H1 (cell line): ENCODE results near the gene XCL1. TPM values are rescaled to one million over a fixed set of nuclear protein-coding genes. Genes with fewer than 3 reads are reported as not detected.

Experiments
- CTCF ChIA-PET: fragments of 300-600 bp; sonication (Branson Sonifier 250); formaldehyde crosslinking; loops from one replicate; lab custom pipeline; 2021; ENCODE audit not compliant: partially characterized antibody; lab: Charles Lee
- POLR2A ChIA-PET: fragments of 300-600 bp; sonication (Branson Sonifier 250); formaldehyde crosslinking; loops from one replicate; lab custom pipeline; 2021; ENCODE audit warnings: inconsistent platforms; ENCODE audit not compliant: partially characterized antibody; lab: Charles Lee
- DNase-seq, 2 experiments: peaks; one replicate each; pipeline versions ENCODE4 v3.0.0 to v3.0.0-alpha.2; 2010 to 2022; ENCODE audit warnings: low spot score in 2 of 2, low read depth in 1 of 2, mixed read lengths in 1 of 2
- FAIRE-seq: peaks from 2 replicates; lab custom pipeline; 2011; peaks lifted over from hg19 to GRCh38; lab: Jason Lieb, UNC
- H2AFZ ChIP-seq: 2 replicates; pipeline ENCODE4 v1.8.1; 2012; ENCODE audit warnings: low read length, inconsistent platforms
- H2AK5ac ChIP-seq: 2 replicates; pipeline ENCODE4 v1.6.1; 2013; ENCODE audit warnings: low read depth, low read length
- H2BK120ac ChIP-seq: replicated peaks from 2 replicates; pipeline ENCODE3; 2013; ENCODE audit warnings: low read depth, low read length, inconsistent platforms
- H2BK12ac ChIP-seq: 2 replicates; pipeline ENCODE4 v1.6.1; 2013; ENCODE audit warnings: low read depth, low read length
- H2BK15ac ChIP-seq: 2 replicates; pipeline ENCODE4 v1.6.1; 2013; ENCODE audit warnings: low read length
- H2BK20ac ChIP-seq: 2 replicates; pipeline ENCODE4 v1.6.1; 2013; ENCODE audit warnings: low read length
- H2BK5ac ChIP-seq: 2 replicates; pipeline ENCODE4 v1.6.1; 2013; ENCODE audit warnings: low read depth, low read length
- H3K14ac ChIP-seq: 2 replicates; pipeline ENCODE4 v1.6.1; 2013; ENCODE audit warnings: inconsistent platforms; ENCODE audit not compliant: insufficient read length
- H3K18ac ChIP-seq: 2 replicates; pipeline ENCODE4 v1.6.1; 2013; ENCODE audit warnings: low read length; ENCODE audit errors: extremely low read depth
- H3K23ac ChIP-seq: 2 replicates; pipeline ENCODE4 v1.6.1; 2013; ENCODE audit warnings: inconsistent platforms; ENCODE audit not compliant: insufficient read length
- H3K23me2 ChIP-seq: 2 replicates; pipeline ENCODE4 v1.6.1; 2013; ENCODE audit warnings: low read depth, low read length
- H3K27ac ChIP-seq: 2 replicates; pipeline ENCODE4 v1.6.1; 2011; ENCODE audit warnings: low read depth, low read length, inconsistent platforms
- H3K27me3 ChIP-seq, 4 experiments: replicated peaks in 1 of 4; 1 replicate in 1 of 4; 2 replicates in 3 of 4; pipeline versions ENCODE4 v1.6.1 to v1.8.1; 2011 to 2013; ENCODE audit warnings: low read length in 3 of 4, mild to moderate bottlenecking in 3 of 4, inconsistent platforms in 2 of 4, mixed read lengths in 2 of 4, moderate library complexity in 1 of 4; ENCODE audit not compliant: control insufficient read depth in 3 of 4, insufficient read depth in 3 of 4; ENCODE audit errors: extremely low read depth in 1 of 4
- H3K36me3 ChIP-seq, 4 experiments: 2 replicates each; pipeline versions ENCODE4 v1.6.1 to v1.8.1; 2011 to 2013; ENCODE audit warnings: mild to moderate bottlenecking in 4 of 4, low read length in 3 of 4, moderate library complexity in 2 of 4, control low read depth in 1 of 4, inconsistent platforms in 1 of 4; ENCODE audit not compliant: insufficient read depth in 4 of 4, control insufficient read depth in 2 of 4
- H3K4ac ChIP-seq: replicated peaks from 2 replicates; pipeline ENCODE3; 2013; ENCODE audit warnings: low read length, low read depth, mixed read lengths, inconsistent platforms; ENCODE audit not compliant: insufficient read length
- H3K4me1 ChIP-seq, 4 experiments: replicated peaks in 1 of 4; 1 replicate in 1 of 4; 2 replicates in 3 of 4; pipeline versions ENCODE4 v1.6.1 to v1.8.1; 2011 to 2013; ENCODE audit warnings: low read length in 3 of 4, inconsistent platforms in 2 of 4, mixed read lengths in 1 of 4; ENCODE audit not compliant: insufficient read depth in 4 of 4, control insufficient read depth in 3 of 4
- H3K4me2 ChIP-seq, 2 experiments: 2 replicates each; pipeline versions ENCODE4 v1.6.1 to v1.8.1; 2011 to 2013; ENCODE audit warnings: low read depth in 2 of 2, low read length in 2 of 2, control low read depth in 1 of 2, inconsistent platforms in 1 of 2, mild to moderate bottlenecking in 1 of 2; ENCODE audit not compliant: insufficient read depth in 1 of 2
- H3K4me3 ChIP-seq, 4 experiments: fragments of 200-600, 300-600 bp in 1 of 4; sonication (generic), shearing (Covaris generic), sonication (Bioruptor Twin) in 1 of 4; 2 replicates each; pipeline versions ENCODE4 v1.5.1 to v1.8.1; 2011 to 2016; ENCODE audit warnings: low read length in 4 of 4, low read depth in 3 of 4, control low read depth in 2 of 4, inconsistent platforms in 2 of 4, mild to moderate bottlenecking in 2 of 4, mixed read lengths in 1 of 4, moderate library complexity in 1 of 4; ENCODE audit not compliant: insufficient read depth in 2 of 4; ENCODE audit errors: extremely low read depth in 1 of 4
- H3K56ac ChIP-seq: replicated peaks from 2 replicates; pipeline ENCODE3; 2013; ENCODE audit warnings: low read depth, mild to moderate bottlenecking, mixed read lengths, low read length, inconsistent platforms; ENCODE audit not compliant: insufficient read length
- H3K79me1 ChIP-seq: 2 replicates; pipeline ENCODE4 v1.6.1; 2013; ENCODE audit warnings: low read depth, low read length, control low read depth
- H3K79me2 ChIP-seq, 2 experiments: 2 replicates each; pipeline versions ENCODE4 v1.6.1 to v1.8.1; 2012 to 2013; ENCODE audit warnings: low read length in 2 of 2, mild to moderate bottlenecking in 2 of 2, inconsistent platforms in 1 of 2; ENCODE audit not compliant: insufficient read depth in 2 of 2, control insufficient read depth in 1 of 2
- H3K9ac ChIP-seq, 4 experiments: replicated peaks in 1 of 4; 1 replicate in 1 of 4; 2 replicates in 3 of 4; pipeline versions ENCODE4 v1.6.1 to v1.8.1; 2011 to 2013; ENCODE audit warnings: low read depth in 3 of 4, low read length in 3 of 4, control low read depth in 2 of 4, mild to moderate bottlenecking in 2 of 4, moderate library complexity in 2 of 4, inconsistent platforms in 1 of 4; ENCODE audit errors: extremely low read depth in 1 of 4
- H3K9me3 ChIP-seq, 2 experiments: 2 replicates each; pipeline versions ENCODE4 v1.6.1 to v1.8.1; 2012 to 2013; ENCODE audit warnings: mild to moderate bottlenecking in 2 of 2, moderate library complexity in 2 of 2, control low read depth in 1 of 2, inconsistent platforms in 1 of 2, low read depth in 1 of 2, low read length in 1 of 2, mixed read lengths in 1 of 2; ENCODE audit not compliant: insufficient read depth in 2 of 2
- H4K20me1 ChIP-seq, 2 experiments: replicated peaks in 1 of 2; 2 replicates each; pipeline versions ENCODE3 to v1.8.1; 2011 to 2013; ENCODE audit warnings: inconsistent platforms in 2 of 2, low read length in 2 of 2, mild to moderate bottlenecking in 1 of 2; ENCODE audit not compliant: insufficient read depth in 2 of 2, control insufficient read depth in 1 of 2
- H4K5ac ChIP-seq: 2 replicates; pipeline ENCODE4 v1.6.1; 2013; ENCODE audit warnings: low read length, low read depth, mixed read lengths, inconsistent platforms; ENCODE audit not compliant: insufficient read length
- H4K8ac ChIP-seq: 2 replicates; pipeline ENCODE4 v1.8.0; 2013; ENCODE audit warnings: mild to moderate bottlenecking, moderate library complexity, low read length, inconsistent platforms; ENCODE audit not compliant: insufficient read depth; ENCODE audit errors: extremely low read depth
- H4K91ac ChIP-seq: replicated peaks from 2 replicates; pipeline ENCODE3; 2013; ENCODE audit warnings: low read length, mixed read lengths, inconsistent platforms; ENCODE audit not compliant: insufficient read length
- ASH2L ChIP-seq: fragments of 200-600, 300-600 bp; sonication (generic); IDR thresholded peaks from one replicate; pipeline ENCODE4 v1.7.1; 2017; ENCODE audit warnings: low read length
- GTF2F1 ChIP-seq: IDR thresholded peaks from 2 replicates; pipeline ENCODE4 v1.6.1; 2012; ENCODE audit warnings: low read depth, low read length, improper control_type of control experiment, borderline replicate concordance
- NANOG ChIP-seq: IDR thresholded peaks from 2 replicates; pipeline ENCODE4 v1.6.1; 2011; ENCODE audit warnings: low read length, low read depth, mild to moderate bottlenecking, inconsistent platforms; ENCODE audit not compliant: insufficient read depth, poor library complexity, severe bottlenecking
- SAP30 ChIP-seq: fragments of 300-600 bp; sonication (generic); IDR thresholded peaks from 2 replicates; pipeline ENCODE4 v1.7.1; 2012; ENCODE audit warnings: low read length, moderate library complexity, mild to moderate bottlenecking, inconsistent platforms; ENCODE audit not compliant: insufficient read depth, insufficient replicate concordance
- SP4 ChIP-seq: IDR thresholded peaks from 2 replicates; pipeline ENCODE4 v1.6.1; 2012; ENCODE audit warnings: low read length, inconsistent platforms
- USF2 ChIP-seq: IDR thresholded peaks from 2 replicates; pipeline ENCODE4 v1.6.1; 2011; ENCODE audit warnings: low read length, improper control_type of control experiment
- whole genome bisulfite sequencing, 2 experiments: shearing (Covaris generic) in 1 of 2; methylation state at CpG; one replicate each; pipeline versions ENCODE4 v1.1.6 to v1.1.7; 2013 to 2015; ENCODE audit warnings: low lambda C conversion rate in 2 of 2, mixed read lengths in 2 of 2, inconsistent platforms in 1 of 2, low coverage in 1 of 2, missing lambda C conversion rate in 1 of 2; ENCODE audit not compliant: insufficient replicate concordance in 2 of 2, insufficient coverage in 1 of 2, insufficient read length in 1 of 2; ENCODE audit errors: extremely low coverage in 1 of 2, missing lambda C conversion rate in 1 of 2; 5-methylcytosine and 5-hydroxymethylcytosine counted together
- polyA plus RNA-seq, 7 experiments: library from polyadenylated mRNA; depleted of rRNA in 3 of 7; stranded (reverse) in 5 of 7; unstranded in 2 of 7; fragments of >200 nt in 5 of 7; fragments of 200-250 nt in 2 of 7; gene quantifications; 1 replicate in 5 of 7; 2 replicates in 1 of 7; 4 replicates in 1 of 7; pipeline versions ENCODE4 v1.2.1 to v1.2.3, GENCODE V29; 2011 to 2013; ENCODE audit warnings: missing spikeins in 2 of 7, mixed read lengths in 2 of 7
- total RNA-seq: library from RNA; stranded (reverse); fragmentation: NEBNext Ultra II Directional; extraction: Animal tissue kit (Norgen Biotek cat#: 25700); gene quantifications from 2 replicates; pipeline ENCODE4 v1.2.1, GENCODE V29; 2021

The XCL1 gene
- total and polyA plus RNA-seq, 2 of the 8 experiments (the other 6 are each of a cell fraction or from before 2014, with no cell fraction given), result 0.39 to 0.63 TPM

- Histone ChIP-seq H3K9me3 (no peaks in the 10 kb centered on the region), H3K4me2 (no peak overlapping the region), H2BK15ac (no peak overlapping the region), H2BK5ac (no peak overlapping the region), H3K56ac (no peak overlapping the region), H3K79me2 (no peaks in the 10 kb centered on the region), H3K27me3 (no peaks in the 10 kb centered on the region; a peak in 1 of 7 replicates), H3K4ac (no peak overlapping the region), H2BK120ac (no peak overlapping the region), H2BK12ac (no peak overlapping the region), H3K4me3 (no peak overlapping the region), H4K5ac (no peak overlapping the region), H4K20me1 (no peaks in the 10 kb centered on the region), H3K9ac (no peak overlapping the region), H3K18ac (no peak overlapping the region), H3K79me1 (no peaks in the 10 kb centered on the region), H3K23me2 (no peaks in the 10 kb centered on the region; the same call in 1 of the 2 replicates), H3K36me3 (no peaks in the 10 kb centered on the region), H3K4me1 (no peaks in the 10 kb centered on the region), H2BK20ac (no peak overlapping the region), H4K91ac (no peak overlapping the region), H2AFZ (no peak overlapping the region), H4K8ac (no peak overlapping the region), H3K23ac (no peak overlapping the region), H2AK5ac (no peak overlapping the region), H3K27ac (no peak overlapping the region), H3K14ac (no peak overlapping the region)
- DNase-seq, result no peak
- no peak for FAIRE-seq
- POLR2A ChIA-PET, result no interaction called here
- CTCF ChIA-PET, result interaction anchor here (0.5 to 3.3 kb wide), 6 partner anchors 9 to 488 kb away, joined by 3 to 15 read pairs (median 3); no protein-coding TSS in a partner anchor
- 91% methylated on average over 4 of the region's 4 CpGs; no CpG with 5 or more reads in 1 of the 2 experiments for WGBS, 2 experiments
- no peak for TF ChIP-seq SP4
- TF ChIP-seq USF2, result no peak
- TF ChIP-seq SAP30, result no peak
- TF ChIP-seq GTF2F1, result no peak
- TF ChIP-seq ASH2L, result no peak
- TF ChIP-seq NANOG, result no peak
These were observed 49.9 kb downstream of the XCL1 start for GRCh38 chr1:168626326-168626725.
